Heart right ventricle (tissue), 16 donors: ENCODE measurements around the gene ATG10. TPM values are rescaled to one million over a fixed set of nuclear protein-coding genes. Genes with fewer than 3 reads are reported as not detected.
A peak's percentile ranks its signal among the peaks of the same experiment; 100 is the strongest.
"Not testable (repeated sequence)": the region's sequence is repeated elsewhere in the genome, so short reads cannot be mapped to it uniquely, and the experiment has no call there.

Source experiments
- ATAC-seq, 8 donors: fragments of 200-7000 bp; cut with Tn5 transposase; one replicate each; pipeline ENCODE4 v1.9.1; 2020; ENCODE audit warnings: mild to moderate bottlenecking in 8 of 8, moderate library complexity in 8 of 8, moderate number of reproducible peaks in 1 of 8
- DNase-seq, 2 donors: peaks; one replicate each; pipeline ENCODE4 v3.0.0-alpha.2; 2020
- H3K27ac ChIP-seq, 10 donors: fragments of 200-600 bp; sonication (generic) in 2 of 10; one replicate each; pipeline versions ENCODE4 v1.5.0 to v1.8.0; 2020 to 2022; ENCODE audit warnings: mild to moderate bottlenecking in 3 of 10
- H3K27me3 ChIP-seq, 7 donors: fragments of 200-600 bp; one replicate each; pipeline ENCODE4 v1.8.0; 2021 to 2022; ENCODE audit warnings: mild to moderate bottlenecking in 2 of 7
- H3K36me3 ChIP-seq, 9 donors: fragments of 200-600 bp; sonication (generic) in 1 of 9; one replicate each; pipeline versions ENCODE4 v1.5.0 to v1.8.0; 2020 to 2022; ENCODE audit warnings: mild to moderate bottlenecking in 2 of 9
- H3K4me1 ChIP-seq, 9 donors: fragments of 200-600 bp; sonication (generic) in 1 of 9; one replicate each; pipeline versions ENCODE4 v1.5.0 to v1.8.0; 2020 to 2022; ENCODE audit warnings: mild to moderate bottlenecking in 4 of 9
- H3K4me3 ChIP-seq, 10 donors: fragments of 200-600 bp; sonication (generic) in 2 of 10; one replicate each; pipeline versions ENCODE4 v1.5.0 to v1.8.0; 2020 to 2022; ENCODE audit warnings: mild to moderate bottlenecking in 7 of 10, moderate library complexity in 2 of 10
- H3K9me3 ChIP-seq, 11 donors: fragments of 200-600 bp in 10 of 11; sonication (generic) in 2 of 11; one replicate each; pipeline versions ENCODE4 v1.5.0 to v1.8.0; 2013 to 2022; ENCODE audit warnings: mild to moderate bottlenecking in 2 of 11, control low read depth in 1 of 11, moderate library complexity in 1 of 11
- CTCF ChIP-seq, 9 donors: fragments of 200-600 bp; sonication (generic) in 2 of 9; IDR thresholded peaks; one replicate each; pipeline versions ENCODE4 v1.5.0 to v1.8.0; 2021 to 2022; ENCODE audit warnings: antibody characterized with exemption in 9 of 9, mild to moderate bottlenecking in 5 of 9, moderate library complexity in 1 of 9
- WGBS, 2 donors: extraction: QIAGEN DNeasy Blood & Tissue Kit; methylation state at CpG; one replicate each; pipeline ENCODE4 v1.1.7; 2013; ENCODE audit warnings: inconsistent platforms in 1 of 2; 5-methylcytosine and 5-hydroxymethylcytosine counted together
- intact Hi-C, 10 donors: fragments of 100-400 bp; cut with DNase I; formaldehyde crosslinking; loops; one replicate each; pipeline versions ENCODE4 v1.11.1 to v1.14.2; 2022
- polyA plus RNA-seq, 2 donors: library from polyadenylated mRNA; stranded (reverse); fragments of 200-250 nt; gene quantifications; one replicate each; pipeline ENCODE4 v1.2.3, GENCODE V29; 2013
- total RNA-seq, 10 donors: library from RNA; stranded (reverse); fragmentation: NEBNext Ultra II Directional in 3 of 10; extraction: Animal tissue kit (Norgen Biotek cat#: 25700) in 3 of 10; gene quantifications; one replicate each; pipeline versions ENCODE4 v1.2.1 to v1.2.4, GENCODE V29; 2021 to 2023
- donor health status: Arrhythmogenic right ventricular cardiomyopathy.
- donor health status: ischemic (EF 13 %, LVEDD 7.1; RV severe dilation, severe dysfunction).
- donor health status: healthy with polysubstance abuse.
- donor health status: DM: no; HTN: yes; CAD: no.
- donor health status: DM: no; HTN: no; CAD: no.
- donor health status: ischemic (EF 25% LVEDD 6.9; RV normal size, moderate dysfunction).
- donor health status: ischemic (EF 25% LVEDD 5.7; RV mildly dilated, moderate dysfunction).
- donor health status: healthy.
- donor health status: DM: yes; HTN: yes; CAD: no.
- donor health status: Ischemic cardiomyopathy.
- donor health status: ischemic (EF 35%, LVEDD 5.7; RV mildly dilated, moderate dysfunction).
- donor health status: nonischemic (EF 11% LVEDD 7.7; RV severe dilation, severe dysfunction).
- donor health status: DM: yes; HTN: yes; CAD: no.
- donor health status: PGD.
- donor health status: ischemic (EF 29% LVEDD 5.4; RV normal size, mild dysfunction).
- donor health status: nonischemic (EF 23%, LVEDD 6.1; RV moderate dilation, normal function).

ATG10 gene
- total and polyA plus RNA-seq, 12 donors: 4.6 to 8.0 (median 6.3) TPM

DNA sequence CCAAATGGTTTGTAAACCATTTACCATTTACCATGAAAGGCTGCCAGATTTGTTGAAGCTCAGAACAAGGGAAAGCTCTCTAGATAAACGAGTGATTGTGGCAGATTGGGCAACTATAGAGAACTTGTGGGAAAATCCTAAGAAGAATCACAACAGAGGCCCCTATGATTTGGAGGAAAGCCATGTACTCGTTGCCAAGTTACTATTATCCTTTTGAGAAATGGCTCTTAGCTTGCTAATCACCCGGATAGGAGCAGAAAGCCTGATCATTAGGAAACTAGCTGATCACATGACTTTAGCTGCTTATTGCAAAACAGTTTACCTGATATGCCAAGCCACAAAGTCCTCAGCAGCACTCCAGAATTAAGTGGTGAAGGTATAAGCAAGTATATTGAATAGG, 23.5 kb upstream of the ATG10 start:
- WGBS, 2 donors: 66 to 72% methylated on average over 3 of the region's 3 CpGs
- peaks cover 0 to 10% (median 3%) of the 10 kb centered on the region in 11 donors for H3K9me3 ChIP-seq
- H3K27me3 ChIP-seq: no peaks in the 10 kb centered on the region
- intact Hi-C loops: no loop called here
- H3K4me1 ChIP-seq: peaks cover 0 to 21% (median 10%) of the 10 kb centered on the region in 9 donors
- no peak for DNase-seq
- no peak overlapping the region for H3K4me3 ChIP-seq
- H3K36me3 ChIP-seq: no peaks in the 10 kb centered on the region
- no peak for ATAC-seq
- TF ChIP-seq CTCF (IDR thresholded peaks at IDR 0.05): no peak
- H3K27ac ChIP-seq: no peak overlapping the region

DNA sequence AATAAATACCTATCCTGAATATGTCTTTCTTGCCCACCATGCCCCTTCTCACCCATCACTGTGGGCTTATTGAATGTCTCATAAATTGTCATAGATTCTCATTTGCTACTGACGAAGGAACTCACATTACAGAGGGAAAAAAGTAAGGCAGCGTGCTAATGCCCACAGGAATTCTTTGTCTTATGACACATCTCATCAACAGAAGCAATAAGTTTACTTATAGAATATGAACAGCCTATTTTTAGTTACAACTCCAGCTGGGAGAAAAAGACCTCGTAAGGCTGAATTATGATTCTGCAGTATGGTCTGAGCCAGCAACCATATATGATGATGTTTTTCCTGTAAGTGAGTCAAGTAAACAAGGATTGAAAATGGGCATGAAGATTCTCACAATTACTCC, 22.4 kb upstream of the ATG10 start:
- no peak for TF ChIP-seq CTCF (IDR thresholded peaks at IDR 0.05)
- intact Hi-C loops: no loop called here
- WGBS, 2 donors: 82 to 89% methylated on average over 3 of the region's 3 CpGs

DNA sequence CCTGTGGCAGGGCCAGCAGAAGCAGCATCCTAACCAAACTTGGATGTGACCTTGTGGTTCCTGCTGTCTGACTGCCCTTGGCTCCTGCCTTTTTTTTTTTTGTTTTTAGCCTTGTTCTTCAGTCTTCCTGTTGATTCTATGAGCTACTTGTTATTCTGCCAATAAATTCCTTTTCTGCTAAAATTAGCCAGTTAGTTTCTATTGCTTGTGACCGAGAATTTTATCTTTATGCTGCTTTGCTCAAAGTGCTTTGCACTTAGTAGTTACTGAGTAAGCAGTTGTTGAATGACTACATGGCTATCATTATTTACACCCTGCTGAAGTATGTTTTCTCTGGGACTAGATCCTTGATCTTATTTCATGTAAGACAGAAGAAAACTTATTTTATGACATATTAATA, 20.8 kb upstream of the ATG10 start:
- H3K36me3 ChIP-seq: no peaks in the 10 kb centered on the region
- no peak for TF ChIP-seq CTCF (IDR thresholded peaks at IDR 0.05)
- no peak overlapping the region for H3K4me3 ChIP-seq
- ATAC-seq (peak in 1 of 8 donors; percentile 22), DNase-seq (no peak)
- no peaks in the 10 kb centered on the region for H3K9me3 ChIP-seq
- intact Hi-C loops: no loop called here
- peaks cover 0 to 21% (median 10%) of the 10 kb centered on the region in 9 donors for H3K4me1 ChIP-seq
- H3K27me3 ChIP-seq: no peaks in the 10 kb centered on the region
- H3K27ac ChIP-seq: peak overlapping the region in 2 of 10 donors; percentile 16 to 33
- 8 to 10% methylated on average over 1 of the region's 1 CpG for WGBS, 2 donors

More for the DNA sequence above, 22.4 kb upstream of the ATG10 start:
- Histone ChIP-seq H3K4me1 (peaks cover 0 to 21% (median 10%) of the 10 kb centered on the region in 9 donors), H3K27me3 (no peaks in the 10 kb centered on the region), H3K4me3 (no peak overlapping the region), H3K27ac (no peak overlapping the region), H3K36me3 (no peaks in the 10 kb centered on the region), H3K9me3 (no peaks in the 10 kb centered on the region)
- ATAC-seq (no peak), DNase-seq (no peak)

DNA sequence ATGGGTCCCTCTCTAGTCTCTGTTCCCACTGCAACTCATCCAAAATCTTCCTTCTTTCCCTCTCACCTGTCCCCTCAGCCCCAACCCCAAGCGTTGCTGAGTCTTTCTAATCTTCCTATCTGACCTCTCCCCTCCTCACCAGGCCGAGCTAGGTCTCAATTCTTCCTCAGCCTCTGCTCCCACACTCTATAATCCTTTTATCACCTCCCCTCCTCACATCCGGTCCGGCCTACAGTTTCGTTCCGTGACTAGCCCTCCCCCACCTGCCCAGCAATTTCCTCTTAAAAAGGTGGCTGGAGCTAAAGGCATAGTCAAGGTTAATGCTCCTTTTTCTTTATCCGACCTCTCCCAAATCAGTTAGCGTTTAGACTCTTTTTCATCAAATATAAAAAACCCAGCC, 17.0 kb upstream of the ATG10 start:
- DNase-seq, intact Hi-C loops, H3K27ac ChIP-seq, H3K36me3 ChIP-seq, H3K4me3 ChIP-seq, H3K27me3 ChIP-seq, ATAC-seq, H3K9me3 ChIP-seq: not testable (repeated sequence)
- peaks cover 0 to 21% (median 10%) of the 10 kb centered on the region in 9 donors for H3K4me1 ChIP-seq
- WGBS, 2 donors: 66% methylated on average over 6 to 8 of the region's 8 CpGs

- H3K36me3 ChIP-seq, H3K9me3 ChIP-seq, H3K4me3 ChIP-seq, DNase-seq, H3K27me3 ChIP-seq, intact Hi-C loops, H3K4me1 ChIP-seq, ATAC-seq, H3K27ac ChIP-seq: not testable (repeated sequence)
- WGBS, 2 donors: 85 to 86% methylated on average over 1 to 2 of the region's 2 CpGs
Measured at GRCh38 chr5:81958129-81958528, 13.7 kb upstream of the ATG10 start.
